ENCODE results near the gene JPH3.

GRCh38 chr16:87648236-87648635, 45.9 kb downstream of the JPH3 start:
- no peak for TF ChIP-seq POLR2A (IDR thresholded peaks at IDR 0.05)
- TF ChIP-seq CTCF (IDR thresholded peaks at IDR 0.05): no peak

All from tibial nerve (tissue), 3 donors.